Activated gamma-delta T cell (primary cell): ENCODE data around the gene ZKSCAN4.

ENCODE experiments used
- DNase-seq: peaks from one replicate; lab custom pipeline; 2025; lab: John Stamatoyannopoulos, UW

The ZKSCAN4 gene

DNA sequence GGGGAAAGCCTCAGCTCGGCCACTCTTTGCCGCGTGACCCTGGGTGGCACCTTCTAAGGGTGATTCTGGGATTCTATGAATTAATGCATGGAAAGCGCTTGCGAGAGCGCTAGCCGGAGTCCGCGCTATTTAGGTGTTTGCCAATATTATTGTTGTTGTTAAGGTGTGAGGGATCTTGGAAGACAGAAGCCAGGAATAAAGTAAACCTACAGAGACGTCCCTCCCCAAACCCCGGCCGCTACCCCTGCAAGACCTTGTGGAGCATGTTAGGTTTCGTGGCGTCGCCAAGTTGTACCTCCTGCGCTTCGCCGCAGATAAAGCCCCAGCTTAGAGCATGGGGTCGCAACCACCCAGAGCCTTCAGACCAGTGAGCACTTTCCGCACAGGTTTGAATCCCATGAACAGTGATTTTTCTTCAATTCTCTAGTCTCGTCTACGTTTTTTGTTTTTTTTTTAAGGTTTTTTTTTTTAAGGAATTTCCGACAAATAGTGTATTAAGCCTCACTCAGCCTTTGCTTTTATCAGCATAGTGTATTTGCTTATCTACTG is 43.9 kb downstream of the ZKSCAN4 start:
- DNase-seq = no peak

DNA sequence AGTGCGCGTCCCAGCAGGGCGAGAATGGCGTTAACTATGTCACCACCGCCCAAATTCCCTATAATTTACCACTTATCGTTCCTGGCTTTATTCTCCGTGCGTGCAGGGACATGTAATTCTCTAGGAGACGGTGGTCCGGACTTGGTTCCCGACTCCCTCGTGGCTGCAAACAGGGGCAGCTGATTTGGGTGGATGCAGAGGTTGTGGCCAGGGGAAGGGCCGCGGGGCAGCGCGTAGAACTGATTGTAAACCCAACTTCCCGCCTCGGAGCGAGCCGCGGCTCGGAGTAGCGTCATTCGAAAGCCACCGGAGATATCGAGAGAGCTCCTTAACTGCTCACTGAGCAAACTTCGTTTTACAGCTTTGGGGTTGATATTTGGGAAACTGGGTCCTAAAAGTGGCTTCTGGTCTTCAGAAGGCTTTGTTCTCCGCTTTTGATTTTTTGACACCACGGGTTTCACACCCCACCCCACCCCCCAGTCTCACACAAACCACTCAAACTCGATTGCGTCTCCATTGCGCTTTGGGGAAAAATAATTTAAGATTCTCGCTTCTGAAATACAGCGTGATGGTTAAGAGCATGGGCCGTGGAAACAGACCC is 44.5 kb downstream of the ZKSCAN4 start:
- no peak for DNase-seq

DNA sequence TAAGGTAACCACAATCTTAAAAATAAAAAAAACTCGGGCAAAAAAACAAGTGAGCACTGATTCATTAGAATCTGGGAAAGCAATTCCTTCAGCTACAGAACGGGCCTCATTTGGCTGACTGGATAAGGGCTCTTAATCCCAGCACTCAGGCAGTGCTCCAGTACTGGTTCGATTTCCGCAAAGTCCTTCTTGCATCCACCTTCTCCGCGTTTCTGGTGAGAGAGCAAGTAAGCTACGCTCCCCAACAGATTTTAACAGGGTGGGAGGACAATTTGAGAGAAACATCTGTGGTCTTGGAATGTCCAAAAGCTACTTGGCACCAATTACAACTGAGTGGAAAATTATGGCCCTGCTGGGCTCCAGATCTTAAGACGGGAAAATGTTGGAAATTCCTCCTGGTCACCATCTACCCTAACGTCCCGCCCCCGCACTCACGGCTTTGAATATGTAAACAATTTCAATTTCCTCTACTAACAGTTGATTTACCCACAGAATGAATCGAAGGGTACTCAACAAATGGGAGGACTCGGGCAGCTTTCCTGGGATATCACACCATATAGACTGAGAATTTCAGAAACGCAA is 45.0 kb downstream of the ZKSCAN4 start:
- no peak for DNase-seq

DNA sequence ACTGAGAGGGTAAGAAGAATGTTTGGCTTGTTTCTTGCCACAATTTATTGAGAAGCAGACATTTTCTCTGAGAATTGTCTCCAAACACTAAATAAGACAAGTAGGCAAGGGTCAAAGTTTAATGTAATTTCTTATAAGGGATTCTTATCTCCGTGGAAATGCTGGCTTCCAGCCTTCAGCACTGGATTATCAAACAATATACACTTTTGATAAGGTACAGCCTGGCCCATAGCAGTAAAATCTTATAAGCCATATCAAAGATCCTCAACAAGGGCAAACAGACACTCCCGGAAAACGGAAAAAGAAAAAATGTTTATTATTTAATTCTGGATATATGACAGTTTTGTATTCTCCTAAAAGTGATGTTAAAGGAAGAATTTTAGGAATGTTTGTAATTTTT is 45.5 kb downstream of the ZKSCAN4 start:
- DNase-seq = no peak

DNA sequence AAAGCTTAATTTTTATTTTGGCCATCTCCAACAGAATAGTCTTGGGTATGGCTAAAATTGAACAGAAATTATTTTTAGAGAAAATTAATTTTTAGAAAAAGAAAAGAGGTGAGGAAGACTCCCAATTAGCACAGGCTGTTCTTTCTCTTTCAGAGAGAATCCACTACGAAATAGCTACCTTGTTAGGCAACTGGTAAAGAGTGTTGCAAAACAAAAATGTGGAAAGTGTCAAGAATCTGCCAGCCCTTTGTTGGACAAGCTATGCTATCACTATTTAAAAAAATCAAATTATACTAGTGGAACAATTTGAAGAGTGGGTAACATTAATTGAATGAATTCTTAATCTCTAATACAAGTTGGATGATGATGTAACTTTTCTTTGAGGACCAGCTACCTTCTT is 46.2 kb downstream of the ZKSCAN4 start:
- no peak for DNase-seq

DNA sequence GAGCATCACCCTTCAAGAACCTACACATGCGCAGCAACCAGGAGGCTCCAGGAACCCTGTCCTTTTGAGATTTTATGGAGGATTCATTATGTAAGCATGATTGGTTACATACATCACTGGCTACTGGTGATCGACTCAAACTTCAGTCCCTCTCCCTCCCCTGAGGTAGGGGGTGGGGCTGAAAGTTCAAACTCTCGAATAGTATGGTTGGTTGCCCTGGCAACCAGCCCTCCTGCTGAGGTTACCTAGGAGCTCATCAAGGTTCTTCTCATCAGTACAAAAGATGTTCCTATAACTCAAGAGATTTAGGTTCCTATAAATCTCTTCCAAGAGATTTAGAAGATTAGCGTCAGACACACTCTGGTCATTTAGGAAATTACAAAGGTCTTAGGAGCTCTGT is 48.9 kb downstream of the ZKSCAN4 start:
- DNase-seq = no peak

DNA sequence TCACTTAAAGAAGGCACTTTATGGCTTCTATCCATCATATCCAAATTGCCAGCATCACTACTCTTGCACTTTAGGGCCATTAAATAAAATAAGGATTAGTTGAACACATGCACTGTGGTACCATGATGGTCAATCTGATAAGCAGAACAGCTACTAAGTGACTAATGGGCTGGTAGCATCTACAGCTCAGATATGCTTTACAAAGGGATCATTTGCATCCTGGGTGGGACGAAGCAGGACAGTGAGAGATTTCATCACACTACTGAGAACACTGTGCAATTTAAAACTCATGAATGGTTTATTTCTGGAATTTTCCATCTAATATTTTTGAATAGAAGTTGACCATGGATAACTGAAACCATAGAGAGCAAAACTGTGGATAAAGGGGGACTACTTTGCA is 52.0 kb downstream of the ZKSCAN4 start:
- no peak for DNase-seq
